Daoy (cell line): ENCODE measurements around the gene MAVS. TPM values are rescaled to one million over a fixed set of nuclear protein-coding genes. Genes with fewer than 3 reads are reported as not detected.
"Not testable (repeated sequence)": the region's sequence is repeated elsewhere in the genome, so short reads cannot be mapped to it uniquely, and the experiment has no call there.

Experiments
- DNase-seq: peaks from one replicate; pipeline ENCODE4 v3.0.0-alpha.2; 2015; ENCODE audit warnings: low read depth
- total RNA-seq: library from RNA; depleted of rRNA; stranded (reverse); fragments of >200 nt; shearing (Covaris generic); gene quantifications from 2 replicates; pipeline ENCODE4 v1.2.3, GENCODE V29; 2014

The MAVS gene
- total RNA-seq, 1 experiment from 2014 or later: 11.5 TPM

DNA sequence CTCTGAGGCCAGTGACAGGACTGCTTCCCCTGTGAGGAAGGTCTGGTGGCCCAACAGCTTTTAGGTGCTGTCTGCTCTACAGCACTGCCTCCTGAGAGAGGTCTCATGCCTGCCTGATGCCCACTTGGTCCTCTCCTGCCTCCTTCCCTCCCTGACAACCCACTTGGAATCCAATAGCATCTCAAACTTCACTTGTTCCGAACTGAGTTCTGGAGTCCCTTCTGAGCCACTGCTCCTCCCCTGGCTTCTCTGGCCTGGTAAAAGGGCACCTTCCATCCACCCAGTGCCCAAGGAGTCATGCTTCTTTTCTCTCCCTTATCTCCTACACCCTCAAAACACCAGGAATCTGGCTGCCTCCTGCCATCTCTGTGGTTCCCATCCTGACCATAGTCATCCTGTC is 1.9 kb downstream of the MAVS start:
- DNase-seq: no peak

DNA sequence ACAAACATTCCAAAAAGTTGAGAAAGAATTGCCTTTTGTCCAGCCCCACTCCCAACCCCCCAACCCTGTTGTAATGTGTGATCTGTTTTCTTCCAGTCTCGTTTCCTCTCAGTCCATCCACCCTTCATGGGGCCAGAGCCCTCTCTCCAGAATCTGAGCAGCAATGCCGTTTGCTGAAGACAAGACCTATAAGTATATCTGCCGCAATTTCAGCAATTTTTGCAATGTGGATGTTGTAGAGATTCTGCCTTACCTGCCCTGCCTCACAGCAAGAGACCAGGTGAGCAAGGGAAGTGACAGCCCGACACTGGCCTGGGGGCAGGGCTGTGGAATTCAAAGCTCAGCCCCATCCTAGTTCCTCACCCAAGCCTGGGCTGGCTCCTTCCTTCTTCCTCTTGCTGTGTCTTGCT is 7.8 kb downstream of the MAVS start:
- no peak for DNase-seq

DNA sequence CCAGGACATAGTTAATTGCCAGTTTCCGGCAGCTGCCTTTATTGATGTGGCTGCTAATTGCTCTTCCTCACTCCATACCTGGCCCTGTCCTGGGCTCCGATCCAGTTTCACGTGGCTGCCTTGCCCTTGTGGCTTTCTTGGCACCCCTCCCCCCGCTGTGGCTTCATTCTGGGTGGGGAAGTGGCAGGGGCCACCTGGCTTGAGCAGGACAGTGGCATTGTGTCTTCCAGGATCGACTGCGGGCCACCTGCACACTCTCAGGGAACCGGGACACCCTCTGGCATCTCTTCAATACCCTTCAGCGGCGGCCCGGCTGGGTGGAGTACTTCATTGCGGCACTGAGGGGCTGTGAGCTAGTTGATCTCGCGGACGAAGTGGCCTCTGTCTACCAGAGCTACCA is 10.8 kb downstream of the MAVS start:
- no peak for DNase-seq

DNA sequence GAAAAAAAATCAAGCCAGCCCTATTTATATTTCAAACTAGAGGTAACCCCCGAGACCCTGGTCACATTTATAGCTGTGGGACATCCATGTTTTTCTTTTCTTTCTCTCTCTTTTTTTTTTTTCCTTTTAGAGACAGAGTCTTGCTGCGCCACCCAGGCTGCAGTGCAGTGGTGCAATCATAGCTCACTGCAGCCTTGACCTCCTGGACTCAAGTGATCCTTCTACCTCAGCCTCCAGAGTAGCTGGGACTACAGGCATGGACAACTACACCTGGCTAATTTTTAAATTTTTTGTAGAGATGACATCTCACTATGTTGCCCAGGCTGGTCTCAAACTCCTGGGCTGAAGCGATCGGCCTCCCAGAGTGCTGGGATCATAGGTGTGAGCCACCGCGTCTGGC is 12.1 kb downstream of the MAVS start:
- DNase-seq: no peak

DNA sequence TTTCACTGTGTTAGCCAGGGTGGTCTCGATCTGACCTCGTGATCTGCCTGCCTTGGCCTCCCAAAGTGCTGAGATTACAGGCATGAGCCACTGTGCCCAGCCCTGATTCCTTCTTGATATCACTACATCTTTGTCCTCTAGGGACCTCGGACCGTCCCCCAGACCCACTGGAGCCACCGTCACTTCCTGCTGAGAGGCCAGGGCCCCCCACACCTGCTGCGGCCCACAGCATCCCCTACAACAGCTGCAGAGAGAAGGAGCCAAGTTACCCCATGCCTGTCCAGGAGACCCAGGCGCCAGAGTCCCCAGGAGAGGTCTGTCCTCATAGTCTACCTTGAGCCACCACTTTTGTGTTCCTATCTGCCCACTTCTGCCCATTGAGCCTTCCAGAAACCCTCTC is 14.6 kb downstream of the MAVS start:
- DNase-seq: no peak

DNA sequence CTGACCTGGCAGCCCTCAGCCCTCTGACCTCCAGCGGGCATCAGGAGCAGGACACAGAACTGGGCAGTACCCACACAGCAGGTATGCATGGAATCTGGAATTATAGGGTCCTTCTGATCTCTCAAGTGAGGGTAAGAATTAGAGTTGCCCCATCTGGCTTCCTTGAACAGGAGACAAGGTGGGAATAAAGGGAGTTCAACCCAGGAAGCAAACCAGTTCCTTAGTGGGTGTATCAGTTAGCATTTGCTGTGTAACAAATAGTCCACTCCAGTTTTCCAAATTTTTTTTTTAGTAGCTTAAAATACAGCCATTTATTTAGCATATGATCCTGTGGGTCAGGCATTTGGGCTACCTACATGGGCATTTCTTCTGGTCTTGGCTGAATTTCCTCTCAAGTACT is 15.7 kb downstream of the MAVS start:
- no peak for DNase-seq

DNA sequence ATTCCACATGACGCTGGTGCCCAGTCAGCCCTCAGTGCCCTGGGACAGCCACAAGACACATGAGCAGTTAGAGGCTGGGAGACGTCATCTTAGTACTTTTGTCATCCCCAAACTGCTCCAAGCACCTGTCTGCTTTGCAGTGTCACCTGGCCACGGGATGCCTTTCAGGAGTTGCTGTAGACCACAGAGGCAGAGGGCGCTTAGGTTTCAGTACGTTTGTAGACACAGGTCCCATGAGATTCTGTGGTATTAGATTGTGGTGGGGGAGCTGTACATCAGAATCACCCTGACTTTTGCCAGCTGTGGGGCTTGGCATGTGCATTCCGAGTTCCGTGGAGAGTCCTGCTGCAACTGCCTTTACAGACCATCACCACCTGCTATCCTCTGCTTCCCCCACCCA is 16.7 kb downstream of the MAVS start:
- DNase-seq: no peak

DNA sequence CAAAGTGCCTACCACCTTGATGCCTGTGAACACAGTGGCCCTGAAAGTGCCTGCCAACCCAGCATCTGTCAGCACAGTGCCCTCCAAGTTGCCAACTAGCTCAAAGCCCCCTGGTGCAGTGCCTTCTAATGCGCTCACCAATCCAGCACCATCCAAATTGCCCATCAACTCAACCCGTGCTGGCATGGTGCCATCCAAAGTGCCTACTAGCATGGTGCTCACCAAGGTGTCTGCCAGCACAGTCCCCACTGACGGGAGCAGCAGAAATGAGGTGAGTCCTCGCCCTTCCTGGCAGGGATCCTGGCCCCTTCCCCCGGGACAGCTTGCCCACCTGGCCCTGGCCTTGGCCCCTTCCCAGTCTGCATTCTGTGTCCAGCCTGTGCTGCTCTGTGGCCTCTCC is 17.9 kb downstream of the MAVS start:
- no peak for DNase-seq

DNA sequence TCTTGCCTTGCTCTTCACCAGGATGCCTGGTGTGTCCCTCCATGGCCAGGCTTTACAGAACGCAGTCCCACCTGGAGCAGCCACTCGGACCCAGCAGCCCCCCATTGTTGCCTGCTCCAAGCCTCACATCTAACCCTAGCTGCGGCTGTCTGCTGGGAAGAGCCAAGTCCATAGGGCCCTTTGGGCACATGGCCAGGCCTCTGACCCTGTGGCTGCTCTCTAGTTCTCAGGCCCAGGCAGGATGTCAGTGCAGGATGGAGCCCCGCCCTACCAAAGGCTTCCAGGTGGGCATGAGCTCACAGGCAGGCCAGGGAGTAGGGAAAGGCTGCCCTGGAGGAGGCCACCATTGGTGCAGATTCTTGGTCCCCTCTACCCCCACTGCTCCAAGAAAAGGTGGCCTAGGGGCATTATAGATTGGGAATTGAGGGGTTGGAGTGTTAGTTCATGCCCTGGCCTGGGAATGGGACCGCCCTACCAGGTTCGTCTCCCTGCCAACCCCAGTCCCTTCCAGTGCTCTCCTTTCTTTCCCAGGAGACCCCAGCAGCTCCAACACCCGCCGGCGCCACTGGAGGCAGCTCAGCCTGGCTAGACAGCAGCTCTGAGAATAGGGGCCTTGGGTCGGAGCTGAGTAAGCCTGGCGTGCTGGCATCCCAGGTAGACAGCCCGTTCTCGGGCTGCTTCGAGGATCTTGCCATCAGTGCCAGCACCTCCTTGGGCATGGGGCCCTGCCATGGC is 18.7 kb downstream of the MAVS start:
- no peak for DNase-seq

DNA sequence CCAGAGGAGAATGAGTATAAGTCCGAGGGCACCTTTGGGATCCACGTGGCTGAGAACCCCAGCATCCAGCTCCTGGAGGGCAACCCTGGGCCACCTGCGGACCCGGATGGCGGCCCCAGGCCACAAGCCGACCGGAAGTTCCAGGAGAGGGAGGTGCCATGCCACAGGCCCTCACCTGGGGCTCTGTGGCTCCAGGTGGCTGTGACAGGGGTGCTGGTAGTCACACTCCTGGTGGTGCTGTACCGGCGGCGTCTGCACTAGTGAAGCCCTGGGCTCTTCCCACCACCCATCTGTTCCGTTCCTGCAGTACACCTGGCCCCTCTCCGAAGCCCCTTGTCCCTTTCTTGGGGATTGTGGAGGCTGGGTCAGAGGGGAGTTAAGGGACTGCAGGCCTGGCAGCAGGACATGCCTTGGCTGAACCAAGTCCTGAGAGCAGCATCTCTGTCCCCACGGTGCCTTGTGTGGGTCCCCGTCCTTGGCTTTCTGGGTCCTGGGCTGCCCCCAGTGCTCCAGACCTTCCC is 19.3 kb downstream of the MAVS start:
- no peak for DNase-seq

DNA sequence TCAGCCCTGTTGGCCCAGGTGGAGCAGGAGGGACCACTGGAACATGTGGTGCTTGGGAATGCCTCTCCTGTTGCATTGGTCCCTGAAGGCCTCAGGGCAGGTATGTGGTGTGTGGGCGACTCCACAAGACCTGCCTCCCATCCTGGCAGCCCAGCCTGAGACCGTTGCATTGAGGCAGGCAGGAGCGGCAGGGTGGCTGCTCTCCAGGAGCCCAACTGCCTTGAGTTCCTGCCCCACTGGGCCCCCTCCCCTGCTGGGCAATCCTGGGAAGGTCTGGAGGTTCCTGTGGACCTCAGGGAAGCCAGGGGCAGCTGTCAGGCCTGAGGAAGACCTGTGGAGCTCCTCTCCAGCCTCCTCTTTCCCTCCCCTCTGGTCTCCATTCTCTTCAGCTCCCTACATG is 19.8 kb downstream of the MAVS start:
- no peak for DNase-seq

DNA sequence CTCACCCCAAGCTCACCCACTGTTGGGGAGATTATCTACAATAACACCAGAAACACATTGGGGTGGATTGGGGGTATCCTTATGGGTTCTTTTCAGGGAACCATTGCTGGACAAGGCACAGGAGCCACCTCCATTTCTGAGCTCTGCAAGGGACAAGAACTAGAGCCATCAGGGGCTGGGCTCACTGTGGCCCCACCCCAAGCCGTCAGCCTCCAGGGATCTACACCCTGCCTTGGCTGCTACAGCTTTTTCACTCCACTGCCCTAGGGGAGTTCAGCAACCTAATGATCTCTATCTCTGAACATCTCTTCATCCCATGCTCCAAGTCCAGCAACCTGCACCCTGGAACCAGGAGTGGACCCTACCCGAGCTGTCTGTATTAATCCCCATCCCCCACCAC is 21.2 kb downstream of the MAVS start:
- no peak for DNase-seq

DNA sequence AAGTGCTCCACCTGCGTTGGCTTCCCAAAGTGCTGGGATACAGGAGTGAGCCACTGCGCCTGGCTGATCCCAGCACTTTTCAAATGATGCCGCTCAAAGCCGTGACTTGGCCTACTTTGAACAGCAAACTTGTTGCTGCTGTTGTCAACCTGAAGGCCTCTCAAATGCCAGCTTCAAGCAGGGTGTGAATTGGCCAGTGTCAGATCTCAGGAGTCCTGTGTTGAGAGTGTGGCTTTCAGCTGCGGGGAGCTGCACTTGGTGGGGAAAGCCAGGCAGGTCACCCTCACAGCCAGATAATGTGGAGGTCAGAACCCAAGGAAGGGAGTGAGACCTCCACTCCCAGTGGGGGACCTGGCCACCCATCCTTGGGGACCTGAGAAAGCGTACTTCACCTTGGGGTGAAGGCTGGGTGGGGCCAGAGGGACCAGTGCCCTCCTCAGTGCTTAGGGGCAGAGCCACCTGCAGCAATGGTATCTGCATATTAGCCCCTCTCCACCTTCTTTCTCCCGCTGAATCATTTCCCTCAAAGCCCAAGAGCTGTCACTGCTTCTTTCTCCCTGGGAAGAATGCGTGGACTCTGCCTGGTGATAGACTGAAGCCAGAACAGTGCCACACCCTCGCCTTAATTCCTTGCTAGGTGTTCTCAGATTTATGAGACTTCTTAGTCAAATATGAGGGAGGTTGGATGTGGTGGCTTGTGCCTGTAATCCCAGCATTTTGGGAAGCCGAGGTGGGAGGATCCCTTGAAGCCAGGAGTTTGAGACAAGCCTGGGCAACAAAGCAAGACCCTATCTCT is 23.4 kb downstream of the MAVS start:
- no peak for DNase-seq

DNA sequence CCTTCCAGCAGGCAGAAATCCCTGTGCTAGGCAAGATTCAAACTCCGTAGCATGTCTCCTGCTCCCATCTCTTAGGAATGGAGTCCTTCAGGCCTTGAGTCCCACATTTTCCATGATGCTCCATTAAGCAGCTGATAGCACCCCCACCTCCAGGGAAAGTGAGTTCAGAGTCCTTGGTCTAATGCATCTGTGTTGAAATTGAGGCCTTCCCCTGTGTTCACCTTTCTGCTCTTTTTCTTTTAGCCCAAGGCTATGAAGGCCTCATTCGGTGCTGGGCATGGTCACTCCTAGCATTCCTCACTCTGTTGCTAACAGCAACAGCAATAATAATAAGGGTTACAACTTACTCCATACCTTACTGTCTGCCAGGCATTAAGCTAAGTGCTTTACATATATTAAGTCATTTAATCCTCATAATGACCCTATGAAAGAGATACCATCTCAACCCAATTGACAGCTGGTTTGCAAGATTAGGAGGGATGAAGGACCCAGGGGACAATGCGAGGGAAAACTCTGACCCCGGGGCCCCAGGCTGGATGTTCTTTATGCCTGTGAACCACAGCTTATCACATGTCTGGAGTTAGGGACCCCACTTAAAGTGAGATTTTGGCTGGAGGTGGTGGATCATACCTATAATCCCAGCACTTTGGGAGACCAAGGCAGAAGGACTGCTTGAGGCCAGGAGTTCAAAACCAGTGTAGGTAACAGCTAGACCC is 25.1 kb downstream of the MAVS start:
- DNase-seq: no peak

DNA sequence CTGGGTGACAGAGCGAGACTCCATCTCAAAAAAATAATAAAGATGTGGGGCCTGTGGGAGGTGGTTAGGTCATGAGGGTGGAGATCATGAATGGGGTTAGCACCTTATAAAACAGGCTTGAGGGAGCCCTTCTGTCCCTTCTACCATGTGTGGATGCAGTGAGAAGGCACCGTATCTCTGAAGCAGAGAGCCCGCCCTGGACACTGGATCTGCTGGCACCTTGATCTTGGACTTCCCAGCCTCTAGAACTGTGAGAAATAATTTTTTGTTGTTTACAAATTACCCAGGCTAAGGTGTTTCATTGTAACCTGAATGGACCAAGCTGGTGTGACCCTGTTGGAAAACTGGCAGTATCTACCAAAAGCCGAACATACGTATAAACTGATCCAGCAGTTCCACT is 26.9 kb downstream of the MAVS start:
- DNase-seq: no peak

DNA sequence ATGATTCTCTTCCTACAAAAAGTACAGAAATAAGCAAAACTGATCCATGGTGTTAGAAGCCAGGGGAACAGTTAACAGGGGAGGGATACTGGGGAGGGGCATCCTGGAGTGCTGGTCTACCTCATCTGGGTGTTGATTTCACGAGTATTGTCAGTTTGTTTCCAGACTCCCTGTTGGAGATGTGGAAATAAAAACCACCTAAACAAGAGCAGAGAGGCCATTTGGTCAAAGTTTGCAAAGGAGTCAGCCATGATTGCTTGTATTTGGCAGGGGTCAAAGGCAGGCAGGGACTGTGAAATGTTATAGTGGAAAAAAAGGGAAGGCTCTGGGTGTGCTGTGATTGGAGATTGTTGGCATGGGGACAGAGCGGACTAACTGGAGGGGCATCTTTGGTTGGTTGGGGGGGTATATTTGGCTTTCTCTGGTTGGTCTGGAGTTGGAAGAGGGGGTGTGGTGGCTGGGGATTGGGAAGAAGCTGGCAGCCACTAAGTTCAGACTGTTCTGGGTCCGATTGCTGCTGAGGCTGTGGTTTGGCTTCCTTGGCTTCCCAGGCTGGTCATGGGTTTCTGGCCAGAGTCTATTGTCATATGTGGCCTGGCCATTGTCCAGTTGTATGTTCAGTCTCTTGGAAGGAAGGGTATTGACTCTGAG is 27.7 kb downstream of the MAVS start:
- DNase-seq: no peak

DNA sequence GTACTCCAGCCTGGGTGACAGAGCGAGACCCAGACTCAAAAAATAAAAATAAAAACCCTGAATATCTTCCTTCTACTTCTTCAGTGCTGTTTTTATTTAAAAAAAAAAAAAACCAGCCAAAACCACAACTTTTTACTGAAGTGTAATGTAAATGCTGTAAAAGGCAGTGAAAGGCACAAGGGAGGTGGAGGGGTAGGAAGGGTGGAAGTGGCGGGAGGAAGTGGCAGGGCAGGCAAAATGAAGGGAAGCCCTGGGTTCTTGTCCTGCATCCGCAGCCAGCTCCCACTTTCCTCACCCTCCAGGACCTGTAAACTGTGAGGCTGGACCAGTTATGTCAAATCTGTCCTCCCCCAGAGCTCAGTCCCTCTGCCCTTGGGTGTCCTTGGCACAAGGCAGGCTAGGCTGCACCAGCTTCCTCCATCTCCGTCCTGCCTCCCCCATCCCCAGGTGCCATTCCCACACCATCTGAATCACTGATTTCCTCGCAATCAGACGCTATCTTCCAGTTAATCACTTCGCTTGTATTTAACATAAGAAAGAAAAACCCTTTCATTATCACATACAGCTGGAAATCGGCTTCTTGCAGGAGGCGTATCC is 28.8 kb downstream of the MAVS start:
- DNase-seq: no peak

DNA sequence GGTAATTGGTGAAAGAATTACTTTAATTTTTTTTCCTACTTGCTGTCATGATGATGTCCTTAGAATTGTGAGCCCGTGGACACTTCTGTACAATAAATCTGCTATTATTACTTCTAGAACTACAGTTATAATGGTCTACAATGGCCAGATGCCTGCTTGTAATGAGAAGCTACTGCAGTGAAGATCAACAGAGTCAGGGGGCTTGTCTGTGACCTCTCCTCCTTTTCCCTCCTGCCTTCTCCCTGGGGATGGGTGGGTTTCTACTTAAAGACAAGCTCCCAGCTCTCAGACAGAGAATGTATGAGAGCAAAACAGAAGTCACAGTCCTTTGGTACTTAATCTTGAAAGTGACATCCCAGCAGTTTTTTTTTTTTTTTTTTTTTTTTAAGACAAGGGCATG is 29.4 kb downstream of the MAVS start:
- DNase-seq: no peak

DNA sequence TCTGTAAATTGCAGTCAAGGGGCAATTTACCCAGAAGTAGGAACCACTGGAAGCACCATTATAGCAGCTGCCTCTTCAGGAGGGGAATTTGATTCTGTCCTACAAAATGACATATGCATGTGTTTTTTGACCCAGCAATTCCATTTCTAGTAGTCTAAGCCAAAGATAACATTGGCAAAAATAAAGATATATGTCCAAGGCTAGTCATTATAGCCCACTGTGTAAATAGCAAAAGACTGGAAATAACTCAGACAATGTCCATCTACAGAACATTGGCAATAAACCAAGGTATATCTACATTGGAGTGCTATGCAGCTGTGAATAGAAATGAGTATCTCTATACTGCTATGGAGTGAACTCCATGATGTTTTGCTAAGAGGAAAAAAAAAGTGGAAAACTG is 30.0 kb downstream of the MAVS start:
- no peak for DNase-seq

DNA sequence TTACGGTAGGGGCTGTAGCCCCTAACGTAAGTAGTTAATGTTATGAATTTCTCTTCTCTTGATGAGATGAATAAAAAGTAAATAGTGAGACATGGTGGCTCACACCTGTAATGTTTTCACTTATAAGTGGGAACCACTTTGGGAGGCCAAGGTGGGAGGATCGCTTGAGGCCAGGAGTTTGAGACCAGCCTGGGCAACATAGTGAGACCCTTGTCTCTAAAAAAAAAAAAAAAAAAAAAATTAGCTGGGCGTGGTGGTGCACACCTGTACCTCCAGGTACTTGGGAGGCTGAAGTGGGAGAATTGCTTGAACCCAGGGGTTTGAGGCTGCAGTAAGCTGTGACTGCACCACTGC is 32.3 kb downstream of the MAVS start:
- not testable (repeated sequence) for DNase-seq

DNA sequence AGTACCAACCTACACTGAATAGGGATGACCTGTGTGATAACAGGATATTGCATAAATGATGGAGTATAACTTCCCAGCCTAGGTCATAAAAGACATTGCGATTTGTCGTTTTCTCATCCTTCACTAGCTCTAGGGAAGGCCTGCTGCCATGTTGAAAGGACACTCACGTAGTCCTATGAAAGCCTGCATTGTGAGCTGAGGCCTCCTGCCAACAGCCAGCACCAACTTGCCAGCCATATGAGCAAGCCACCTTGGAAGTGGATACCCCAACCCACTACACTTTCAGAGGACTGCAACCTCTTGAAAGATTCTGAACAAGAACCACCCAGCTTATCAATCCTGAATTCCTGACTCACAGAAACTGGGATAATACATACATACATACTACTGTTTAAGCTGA is 39.1 kb downstream of the MAVS start:
- no peak for DNase-seq
